ENCODE data around the gene WNT5A.

WNT5A gene

GRCh38 chr3:55476515-55476914 is 10.6 kb downstream of the WNT5A start:
- no peaks in the 10 kb centered on the region for H3K79me1 ChIP-seq (ENCODE audit: low read depth, low read length)
- no peaks in the 10 kb centered on the region for H3K9me3 ChIP-seq (replicated peaks in 1 of 2; ENCODE audit: control insufficient read depth in 2 of 2, insufficient read depth in 1 of 2, low read depth in 1 of 2, low read length in 2 of 2)
- H3K27ac ChIP-seq (replicated peaks; ENCODE audit: low read length) = no peak overlapping the region
- no peak overlapping the region for H2AK5ac ChIP-seq (ENCODE audit: low read depth, low read length)
- no CpG with 5 or more reads among the region's 3 CpGs for WGBS, 2 donors (ENCODE audit: extremely low coverage in 2 of 2, insufficient read length in 2 of 2, insufficient replicate concordance in 1 of 2)
- H3K18ac ChIP-seq (ENCODE audit: low read length) = no peak overlapping the region
- no peak overlapping the region for H3K4me2 ChIP-seq (ENCODE audit: insufficient read depth, low read length, poor library complexity, severe bottlenecking)
- no peak overlapping the region for H2AFZ ChIP-seq (ENCODE audit: low read length)
- H3K23ac ChIP-seq (ENCODE audit: low read depth, low read length, poor library complexity) = no peak overlapping the region
- H3K4ac ChIP-seq (ENCODE audit: low read length) = no peak overlapping the region
- H2BK12ac ChIP-seq (ENCODE audit: low read length) = no peak overlapping the region
- H4K91ac ChIP-seq (ENCODE audit: low read depth, low read length, poor library complexity) = no peak overlapping the region
- H3K14ac ChIP-seq (ENCODE audit: low read length) = no peak overlapping the region
- H3K9ac ChIP-seq (ENCODE audit: low read depth, low read length, poor library complexity) = no peak overlapping the region
- no peak overlapping the region for H3K4me3 ChIP-seq (ENCODE audit: low read length in 2 of 2)
- no peak overlapping the region for H2BK15ac ChIP-seq (ENCODE audit: low read length)
- peaks cover 0 to 94% of the 10 kb centered on the region in 2 donors for H3K36me3 ChIP-seq (replicated peaks in 1 of 2; ENCODE audit: control insufficient read depth in 2 of 2, insufficient read depth in 2 of 2, low read length in 2 of 2)
- no peak overlapping the region for H2BK5ac ChIP-seq (ENCODE audit: low read length)
- no peak overlapping the region for H2BK120ac ChIP-seq (ENCODE audit: low read depth, low read length)
- no peak overlapping the region for H4K8ac ChIP-seq (ENCODE audit: low read depth, low read length)
- H3K4me1 ChIP-seq (ENCODE audit: control insufficient read depth in 2 of 2, insufficient read depth in 1 of 2, low read depth in 1 of 2, low read length in 2 of 2) = peaks cover 0 to 1% of the 10 kb centered on the region in 2 donors
- DNase-seq (ENCODE audit: low spot score) = no peak
- peaks cover 0 to 30% (median under 1%) of the 10 kb centered on the region in 3 experiments for H3K27me3 ChIP-seq (ENCODE audit: control insufficient read depth in 3 of 3, insufficient read depth in 3 of 3, low read depth in 1 of 3, low read length in 3 of 3)

- no peak overlapping the region for H2BK120ac ChIP-seq (ENCODE audit: low read depth, low read length)
- H3K4me3 ChIP-seq (ENCODE audit: low read length in 2 of 2) = peak overlapping the region in 1 of 2 donors; percentile 46
- no peak overlapping the region for H2BK15ac ChIP-seq (ENCODE audit: low read length)
- H3K14ac ChIP-seq (ENCODE audit: low read length) = peak overlapping the region; percentile 1
- H3K9ac ChIP-seq (ENCODE audit: low read depth, low read length, poor library complexity) = peak overlapping the region; percentile 64
- H4K91ac ChIP-seq (ENCODE audit: low read depth, low read length, poor library complexity) = no peak overlapping the region
- H3K4me2 ChIP-seq (ENCODE audit: insufficient read depth, low read length, poor library complexity, severe bottlenecking) = peak overlapping the region; percentile 65
- no peak overlapping the region for H2AFZ ChIP-seq (ENCODE audit: low read length)
- WGBS, 2 donors (ENCODE audit: extremely low coverage in 2 of 2, insufficient read length in 2 of 2, insufficient replicate concordance in 1 of 2) = no CpG with 5 or more reads among the region's 44 CpGs
- H3K36me3 ChIP-seq (replicated peaks in 1 of 2; ENCODE audit: control insufficient read depth in 2 of 2, insufficient read depth in 2 of 2, low read length in 2 of 2) = peaks cover 0 to 96% of the 10 kb centered on the region in 2 donors
- no peak overlapping the region for H4K8ac ChIP-seq (ENCODE audit: low read depth, low read length)
- no peak overlapping the region for H3K27ac ChIP-seq (replicated peaks; ENCODE audit: low read length)
- no peaks in the 10 kb centered on the region for H3K4me1 ChIP-seq (ENCODE audit: control insufficient read depth in 2 of 2, insufficient read depth in 1 of 2, low read depth in 1 of 2, low read length in 2 of 2)
- no peak overlapping the region for H3K4ac ChIP-seq (ENCODE audit: low read length)
- no peak overlapping the region for H3K23ac ChIP-seq (ENCODE audit: low read depth, low read length, poor library complexity)
- no peaks in the 10 kb centered on the region for H3K79me1 ChIP-seq (ENCODE audit: low read depth, low read length)
- H3K9me3 ChIP-seq (replicated peaks in 1 of 2; ENCODE audit: control insufficient read depth in 2 of 2, insufficient read depth in 1 of 2, low read depth in 1 of 2, low read length in 2 of 2) = no peaks in the 10 kb centered on the region
- H2AK5ac ChIP-seq (ENCODE audit: low read depth, low read length) = no peak overlapping the region
- DNase-seq (ENCODE audit: low spot score) = peak; percentile 20
- H2BK5ac ChIP-seq (ENCODE audit: low read length) = no peak overlapping the region
- H3K27me3 ChIP-seq (ENCODE audit: control insufficient read depth in 3 of 3, insufficient read depth in 3 of 3, low read depth in 1 of 3, low read length in 3 of 3) = peaks cover 0 to 11% (median 0%) of the 10 kb centered on the region in 3 experiments
- H2BK12ac ChIP-seq (ENCODE audit: low read length) = no peak overlapping the region
- H3K18ac ChIP-seq (ENCODE audit: low read length) = no peak overlapping the region
Observed at GRCh38 chr3:55474213-55474632, 12.9 kb downstream of the WNT5A start.

- Histone ChIP-seq H3K27ac (replicated peaks; ENCODE audit: low read length) (no peak overlapping the region), H2AFZ (ENCODE audit: low read length) (no peak overlapping the region), H3K14ac (ENCODE audit: low read length) (no peak overlapping the region), H3K4me1 (ENCODE audit: control insufficient read depth in 2 of 2, insufficient read depth in 1 of 2, low read depth in 1 of 2, low read length in 2 of 2) (no peaks in the 10 kb centered on the region), H2BK120ac (ENCODE audit: low read depth, low read length) (no peak overlapping the region), H3K27me3 (ENCODE audit: control insufficient read depth in 3 of 3, insufficient read depth in 3 of 3, low read depth in 1 of 3, low read length in 3 of 3) (peaks cover 0 to 11% (median 0%) of the 10 kb centered on the region in 3 experiments), H3K18ac (ENCODE audit: low read length) (no peak overlapping the region), H2BK15ac (ENCODE audit: low read length) (no peak overlapping the region), H3K4me3 (ENCODE audit: low read length in 2 of 2) (no peak overlapping the region), H2BK5ac (ENCODE audit: low read length) (no peak overlapping the region), H3K23ac (ENCODE audit: low read depth, low read length, poor library complexity) (no peak overlapping the region), H3K9me3 (replicated peaks in 1 of 2; ENCODE audit: control insufficient read depth in 2 of 2, insufficient read depth in 1 of 2, low read depth in 1 of 2, low read length in 2 of 2) (no peaks in the 10 kb centered on the region), H4K91ac (ENCODE audit: low read depth, low read length, poor library complexity) (no peak overlapping the region), H3K9ac (ENCODE audit: low read depth, low read length, poor library complexity) (no peak overlapping the region), H3K79me1 (ENCODE audit: low read depth, low read length) (no peaks in the 10 kb centered on the region), H2AK5ac (ENCODE audit: low read depth, low read length) (no peak overlapping the region), H3K4ac (ENCODE audit: low read length) (no peak overlapping the region), H4K8ac (ENCODE audit: low read depth, low read length) (no peak overlapping the region), H3K4me2 (ENCODE audit: insufficient read depth, low read length, poor library complexity, severe bottlenecking) (peak overlapping the region; percentile 65), H2BK12ac (ENCODE audit: low read length) (no peak overlapping the region), H3K36me3 (replicated peaks in 1 of 2; ENCODE audit: control insufficient read depth in 2 of 2, insufficient read depth in 2 of 2, low read length in 2 of 2) (peaks cover 0 to 96% of the 10 kb centered on the region in 2 donors)
- no CpG with 5 or more reads among the region's 6 CpGs for WGBS, 2 donors (ENCODE audit: extremely low coverage in 2 of 2, insufficient read length in 2 of 2, insufficient replicate concordance in 1 of 2)
- DNase-seq (ENCODE audit: low spot score) = no peak
Observed at GRCh38 chr3:55473788-55474187, 13.3 kb downstream of the WNT5A start.

- no CpG with 5 or more reads among the region's 8 CpGs for WGBS, 2 donors (ENCODE audit: extremely low coverage in 2 of 2, insufficient read length in 2 of 2, insufficient replicate concordance in 1 of 2)
Observed at GRCh38 chr3:55471522-55472280, 15.4 kb downstream of the WNT5A start.

More at GRCh38 chr3:55471522-55472280, 15.4 kb downstream of the WNT5A start:
- no peak overlapping the region for H3K4me2 ChIP-seq (ENCODE audit: insufficient read depth, low read length, poor library complexity, severe bottlenecking)
- no peak overlapping the region for H3K14ac ChIP-seq (ENCODE audit: low read length)
- H3K9me3 ChIP-seq (replicated peaks in 1 of 2; ENCODE audit: control insufficient read depth in 2 of 2, insufficient read depth in 1 of 2, low read depth in 1 of 2, low read length in 2 of 2) = no peaks in the 10 kb centered on the region
- peaks cover 0 to 94% of the 10 kb centered on the region in 2 donors for H3K36me3 ChIP-seq (replicated peaks in 1 of 2; ENCODE audit: control insufficient read depth in 2 of 2, insufficient read depth in 2 of 2, low read length in 2 of 2)
- H4K8ac ChIP-seq (ENCODE audit: low read depth, low read length) = no peak overlapping the region
- no peak for DNase-seq (ENCODE audit: low spot score)
- H2AK5ac ChIP-seq (ENCODE audit: low read depth, low read length) = no peak overlapping the region
- H2BK12ac ChIP-seq (ENCODE audit: low read length) = no peak overlapping the region
- no peak overlapping the region for H2BK15ac ChIP-seq (ENCODE audit: low read length)
- no peak overlapping the region for H2BK120ac ChIP-seq (ENCODE audit: low read depth, low read length)
- H2AFZ ChIP-seq (ENCODE audit: low read length) = no peak overlapping the region
- H3K4me1 ChIP-seq (ENCODE audit: control insufficient read depth in 2 of 2, insufficient read depth in 1 of 2, low read depth in 1 of 2, low read length in 2 of 2) = no peaks in the 10 kb centered on the region
- H4K91ac ChIP-seq (ENCODE audit: low read depth, low read length, poor library complexity) = no peak overlapping the region
- no peak overlapping the region for H3K27ac ChIP-seq (replicated peaks; ENCODE audit: low read length)
- H3K4ac ChIP-seq (ENCODE audit: low read length) = no peak overlapping the region
- H3K79me1 ChIP-seq (ENCODE audit: low read depth, low read length) = no peaks in the 10 kb centered on the region
- peaks cover 0 to 11% (median 0%) of the 10 kb centered on the region in 3 experiments for H3K27me3 ChIP-seq (ENCODE audit: control insufficient read depth in 3 of 3, insufficient read depth in 3 of 3, low read depth in 1 of 3, low read length in 3 of 3)
- no peak overlapping the region for H3K9ac ChIP-seq (ENCODE audit: low read depth, low read length, poor library complexity)
- no peak overlapping the region for H3K23ac ChIP-seq (ENCODE audit: low read depth, low read length, poor library complexity)
- H2BK5ac ChIP-seq (ENCODE audit: low read length) = no peak overlapping the region
- no peak overlapping the region for H3K4me3 ChIP-seq (ENCODE audit: low read length in 2 of 2)
- H3K18ac ChIP-seq (ENCODE audit: low read length) = no peak overlapping the region

Data from neuronal stem cell (in vitro differentiated cells).